Lower leg skin (tissue), 4 donors: ENCODE results near the gene PPM1E. TPM values are rescaled to one million over a fixed set of nuclear protein-coding genes. Genes with fewer than 3 reads are reported as not detected.
"Not testable (repeated sequence)": the region's sequence is repeated elsewhere in the genome, so short reads cannot be mapped to it uniquely, and the experiment has no call there.

Experiments used
- DNase-seq, 2 donors: peaks; one replicate each; pipeline ENCODE4 v3.0.0-alpha.2; 2019; ENCODE audit warnings: low spot score in 2 of 2
- H3K4me3 ChIP-seq: fragments of 200-600 bp; sonication (generic); 2 replicates; pipeline ENCODE4 v1.5.1; 2017; ENCODE audit warnings: mild to moderate bottlenecking, low read depth; ENCODE audit not compliant: poor library complexity, severe bottlenecking
- CTCF ChIP-seq, 3 donors: fragments of 450-650 bp; IDR thresholded peaks; one replicate each; pipeline ENCODE4 v1.5.1; 2016; ENCODE audit warnings: antibody characterized with exemption in 3 of 3, mild to moderate bottlenecking in 3 of 3, moderate library complexity in 2 of 3
- POLR2A ChIP-seq, 2 donors: fragments of 450-650 bp; IDR thresholded peaks; one replicate each; pipeline ENCODE4 v1.6.1; 2016 to 2017; ENCODE audit warnings: antibody characterized with exemption in 2 of 2, mild to moderate bottlenecking in 1 of 2, moderate library complexity in 1 of 2
- WGBS, 2 donors: methylation state at CpG; one replicate each; pipeline ENCODE4 v1.1.5; 2018; 5-methylcytosine and 5-hydroxymethylcytosine counted together
- intact Hi-C: fragments of 100-400 bp; cut with DNase I; formaldehyde crosslinking; loops from one replicate; pipeline ENCODE4 v1.15.0; 2023; ENCODE audit warnings: low total_unique reads
- total RNA-seq, 4 donors: library from RNA; depleted of rRNA; stranded (reverse); fragments of >200 nt; gene quantifications; one replicate each; pipeline ENCODE4 v1.1.0, GENCODE V29; 2016

The PPM1E gene
- total RNA-seq, 4 donors from 2014 or later = 0.06 to 0.21 (median 0.15) TPM; not detected in 1

- intact Hi-C loops = no loop called here
- no peak for TF ChIP-seq CTCF (IDR thresholded peaks at IDR 0.05)
- no peak for TF ChIP-seq POLR2A (IDR thresholded peaks at IDR 0.05)
- no peak for DNase-seq
- 48 to 70% methylated on average over 1 of the region's 1 CpG for WGBS, 2 donors
- no peak overlapping the region for H3K4me3 ChIP-seq
Measured at GRCh38 chr17:58785097-58785496, 29.4 kb downstream of the PPM1E start.

- DNase-seq = no peak
- TF ChIP-seq CTCF (IDR thresholded peaks at IDR 0.05) = no peak
- no peak for TF ChIP-seq POLR2A (IDR thresholded peaks at IDR 0.05)
- WGBS, 2 donors = 46 to 51% methylated on average over 3 of the region's 3 CpGs
- intact Hi-C loops = no loop called here
- no peak overlapping the region for H3K4me3 ChIP-seq
Measured at GRCh38 chr17:58786586-58787295, 31.1 kb downstream of the PPM1E start.

GRCh38 chr17:58788199-58788598, 32.5 kb downstream of the PPM1E start:
- 86% methylated on average over 7 of the region's 7 CpGs for WGBS, 2 donors
- intact Hi-C loops = no loop called here
- no peak overlapping the region for H3K4me3 ChIP-seq
- TF ChIP-seq POLR2A (IDR thresholded peaks at IDR 0.05) = no peak
- no peak for TF ChIP-seq CTCF (IDR thresholded peaks at IDR 0.05)
- no peak for DNase-seq

- intact Hi-C loops = no loop called here
- TF ChIP-seq CTCF (IDR thresholded peaks at IDR 0.05) (no peak), POLR2A (IDR thresholded peaks at IDR 0.05) (no peak)
- no peak overlapping the region for H3K4me3 ChIP-seq
- no peak for DNase-seq
- 82 to 88% methylated on average over 3 of the region's 3 CpGs for WGBS, 2 donors
Measured at GRCh38 chr17:58789160-58789559, 33.5 kb downstream of the PPM1E start.

GRCh38 chr17:58789831-58790230, 34.2 kb downstream of the PPM1E start:
- no peak for DNase-seq
- H3K4me3 ChIP-seq = no peak overlapping the region
- intact Hi-C loops = no loop called here
- TF ChIP-seq POLR2A (IDR thresholded peaks at IDR 0.05) (no peak), CTCF (IDR thresholded peaks at IDR 0.05) (no peak)
- WGBS, 2 donors = 90 to 97% methylated on average over 1 of the region's 1 CpG

GRCh38 chr17:58794508-58794907, 38.9 kb downstream of the PPM1E start:
- DNase-seq, intact Hi-C loops, H3K4me3 ChIP-seq: not testable (repeated sequence)
- 94 to 95% methylated on average over 2 of the region's 2 CpGs for WGBS, 2 donors
